Endothelial cell of umbilical vein (primary cell): ENCODE measurements around the gene TREML2.

Experiments
- EZH2 ChIP-seq: IDR thresholded peaks from 2 replicates; pipeline ENCODE4 v1.6.1; 2012; ENCODE audit warnings: borderline replicate concordance, low read depth, mild to moderate bottlenecking, moderate library complexity, low read length, inconsistent platforms; ENCODE audit not compliant: severe bottlenecking
- FOS ChIP-seq: IDR thresholded peaks from 2 replicates; pipeline ENCODE4 v1.6.1; 2011; ENCODE audit warnings: mild to moderate bottlenecking, low read length, moderate library complexity, borderline replicate concordance; ENCODE audit not compliant: insufficient read depth
- MYC ChIP-seq: IDR thresholded peaks from one replicate; pipeline ENCODE4 v1.6.1; 2011; ENCODE audit warnings: mild to moderate bottlenecking, low read depth, low read length
- POLR2AphosphoS5 ChIP-seq: IDR thresholded peaks from 2 replicates; pipeline ENCODE4 v1.6.1; 2012; ENCODE audit warnings: low read depth, mild to moderate bottlenecking, control low read depth, low read length, moderate library complexity; ENCODE audit not compliant: insufficient read depth
- TF ChIP-seq, protein P1 (sequence below), 2 donors: IDR thresholded peaks; 1 replicate in 1 of 2; 2 replicates in 1 of 2; pipeline ENCODE4 v1.5.1; 2011; ENCODE audit warnings: low read length in 2 of 2, mild to moderate bottlenecking in 2 of 2, moderate library complexity in 2 of 2, control low read depth in 1 of 2, inconsistent platforms in 1 of 2, low read depth in 1 of 2; ENCODE audit not compliant: insufficient read depth in 1 of 2; ENCODE audit errors: extremely low read depth in 1 of 2
- TF ChIP-seq, protein P2 (sequence below): IDR thresholded peaks from 2 replicates; pipeline ENCODE4 v1.6.1; 2011; ENCODE audit not compliant: insufficient read depth, insufficient read length

DNA sequence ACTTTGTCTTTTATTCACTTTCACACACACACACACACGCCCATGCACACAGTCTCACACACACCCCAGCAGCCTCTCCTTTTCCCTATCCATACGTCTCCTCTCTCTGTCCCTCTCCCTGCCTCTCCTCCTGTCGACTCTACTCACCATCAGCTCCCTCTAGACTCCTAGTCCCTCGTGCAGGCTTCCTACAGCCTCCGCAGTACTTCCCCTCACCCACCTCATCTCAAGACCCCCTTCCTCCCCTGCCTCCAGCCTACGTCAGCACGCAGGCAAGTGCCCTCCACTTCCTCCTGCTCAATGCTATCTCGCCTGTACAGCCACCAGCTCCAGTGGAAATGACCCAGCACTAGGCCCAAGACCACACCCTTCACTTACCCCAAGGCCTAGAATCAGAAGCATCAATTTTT, 820 bp upstream of the TREML2 start:
- TF ChIP-seq EZH2 (no peak), POLR2AphosphoS5 (no peak), MYC (no peak), FOS (no peak)
- TF ChIP-seq, protein P1, sequence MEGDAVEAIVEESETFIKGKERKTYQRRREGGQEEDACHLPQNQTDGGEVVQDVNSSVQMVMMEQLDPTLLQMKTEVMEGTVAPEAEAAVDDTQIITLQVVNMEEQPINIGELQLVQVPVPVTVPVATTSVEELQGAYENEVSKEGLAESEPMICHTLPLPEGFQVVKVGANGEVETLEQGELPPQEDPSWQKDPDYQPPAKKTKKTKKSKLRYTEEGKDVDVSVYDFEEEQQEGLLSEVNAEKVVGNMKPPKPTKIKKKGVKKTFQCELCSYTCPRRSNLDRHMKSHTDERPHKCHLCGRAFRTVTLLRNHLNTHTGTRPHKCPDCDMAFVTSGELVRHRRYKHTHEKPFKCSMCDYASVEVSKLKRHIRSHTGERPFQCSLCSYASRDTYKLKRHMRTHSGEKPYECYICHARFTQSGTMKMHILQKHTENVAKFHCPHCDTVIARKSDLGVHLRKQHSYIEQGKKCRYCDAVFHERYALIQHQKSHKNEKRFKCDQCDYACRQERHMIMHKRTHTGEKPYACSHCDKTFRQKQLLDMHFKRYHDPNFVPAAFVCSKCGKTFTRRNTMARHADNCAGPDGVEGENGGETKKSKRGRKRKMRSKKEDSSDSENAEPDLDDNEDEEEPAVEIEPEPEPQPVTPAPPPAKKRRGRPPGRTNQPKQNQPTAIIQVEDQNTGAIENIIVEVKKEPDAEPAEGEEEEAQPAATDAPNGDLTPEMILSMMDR (IDR thresholded peaks at IDR 0.05; ENCODE audit: extremely low read depth in 1 of 2, insufficient read depth in 1 of 2, low read depth in 1 of 2, low read length in 2 of 2) = no peak
- TF ChIP-seq, protein P2, sequence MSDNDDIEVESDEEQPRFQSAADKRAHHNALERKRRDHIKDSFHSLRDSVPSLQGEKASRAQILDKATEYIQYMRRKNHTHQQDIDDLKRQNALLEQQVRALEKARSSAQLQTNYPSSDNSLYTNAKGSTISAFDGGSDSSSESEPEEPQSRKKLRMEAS = no peak
